ENCODE data around the gene LARP1. TPM values are rescaled to one million over a fixed set of nuclear protein-coding genes. Genes with fewer than 3 reads are reported as not detected.
A peak's percentile ranks its signal among the peaks of the same experiment; 100 is the strongest.

Gene LARP1
- total RNA-seq, 2 experiments from 2014 or later = 165 to 175 TPM

DNA sequence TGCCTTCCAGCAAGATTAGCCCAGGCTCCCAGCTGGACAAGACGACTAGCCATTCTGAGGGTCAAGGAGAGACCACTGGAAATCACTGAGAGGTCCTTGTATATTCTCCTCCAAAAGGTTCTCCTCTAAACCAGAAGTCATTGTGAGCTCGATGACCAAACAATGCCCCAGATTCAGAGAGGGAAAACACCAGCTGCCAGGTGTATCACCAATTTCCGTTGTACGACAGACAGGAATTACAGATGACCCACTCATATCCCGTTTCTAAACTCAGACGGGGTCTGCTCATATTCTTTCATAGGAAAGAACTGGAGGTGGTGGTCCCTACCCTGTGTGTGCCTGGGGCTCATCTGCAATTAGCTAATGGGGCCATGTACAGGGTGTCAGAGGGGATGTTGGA lies 81.0 kb downstream of the LARP1 start:
- H3K4me3 Mint-ChIP-seq = no peak overlapping the region
- no peak overlapping the region for H3K27ac Mint-ChIP-seq
- no peaks in the 10 kb centered on the region for H3K27me3 Mint-ChIP-seq
- peaks cover 6% of the 10 kb centered on the region for H3K36me3 Mint-ChIP-seq
- POLR2A ChIA-PET = no interaction called here
- no peak for DNase-seq
- ATAC-seq (ENCODE audit: low read depth) = no peak
- no peaks in the 10 kb centered on the region for H3K4me1 Mint-ChIP-seq
- H3K9me3 Mint-ChIP-seq = no peaks in the 10 kb centered on the region

GRCh38 chr5:154837009-154837901 lies 82.1 kb downstream of the LARP1 start:
- Mint-ChIP-seq H3K4me3 (no peak overlapping the region), H3K4me1 (no peaks in the 10 kb centered on the region), H3K27ac (no peak overlapping the region), H3K9me3 (no peaks in the 10 kb centered on the region), H3K36me3 (peaks cover 4% of the 10 kb centered on the region), H3K27me3 (no peaks in the 10 kb centered on the region)
- ATAC-seq (ENCODE audit: low read depth) (no peak), DNase-seq (no peak)
- POLR2A ChIA-PET = no interaction called here

- POLR2A ChIA-PET = interaction anchor here (1.0 kb wide), 1 partner anchor 10 kb away, joined by 3 read pairs; no protein-coding TSS in a partner anchor
- DNase-seq = no peak
- H3K4me1 Mint-ChIP-seq = no peaks in the 10 kb centered on the region
- H3K27ac Mint-ChIP-seq = no peak overlapping the region
- peaks cover 2% of the 10 kb centered on the region for H3K36me3 Mint-ChIP-seq
- no peaks in the 10 kb centered on the region for H3K27me3 Mint-ChIP-seq
- H3K4me3 Mint-ChIP-seq = no peak overlapping the region
- no peak for ATAC-seq (ENCODE audit: low read depth)
- no peaks in the 10 kb centered on the region for H3K9me3 Mint-ChIP-seq
Observed at GRCh38 chr5:154840435-154841272, 85.5 kb downstream of the LARP1 start.

DNA sequence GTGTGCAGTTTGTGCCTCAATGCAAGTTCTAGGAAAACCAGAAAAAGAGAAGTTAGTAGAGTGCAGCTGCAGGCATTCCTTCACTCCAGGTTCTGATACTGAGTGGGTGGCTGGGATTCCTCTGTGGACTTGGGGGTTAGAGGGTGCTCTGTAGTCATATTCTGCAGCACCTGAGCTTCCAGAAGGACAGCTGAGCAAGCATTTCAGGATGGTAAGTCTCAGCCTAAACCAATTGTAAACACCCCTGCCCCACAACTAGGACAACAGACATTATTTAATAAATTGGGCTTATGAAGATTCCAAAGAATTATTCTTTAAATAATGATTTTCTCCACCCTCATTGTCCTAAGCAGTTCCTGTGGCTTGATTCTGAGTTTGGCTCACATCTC lies 86.1 kb downstream of the LARP1 start:
- Mint-ChIP-seq H3K9me3 (no peaks in the 10 kb centered on the region), H3K27ac (no peak overlapping the region), H3K36me3 (peaks cover 2% of the 10 kb centered on the region), H3K4me1 (no peaks in the 10 kb centered on the region), H3K4me3 (no peak overlapping the region), H3K27me3 (no peaks in the 10 kb centered on the region)
- DNase-seq (no peak), ATAC-seq (ENCODE audit: low read depth) (no peak)
- POLR2A ChIA-PET = interaction anchor here (1.0 kb wide), 1 partner anchor 10 kb away, joined by 3 read pairs; no protein-coding TSS in a partner anchor

GRCh38 chr5:154842689-154843530 lies 87.7 kb downstream of the LARP1 start:
- Mint-ChIP-seq H3K27ac (no peak overlapping the region), H3K4me3 (no peak overlapping the region), H3K36me3 (no peaks in the 10 kb centered on the region), H3K4me1 (no peaks in the 10 kb centered on the region), H3K9me3 (no peaks in the 10 kb centered on the region), H3K27me3 (no peaks in the 10 kb centered on the region)
- ATAC-seq (ENCODE audit: low read depth) = no peak
- DNase-seq = no peak
- POLR2A ChIA-PET = interaction anchor here (1.0 kb wide), 1 partner anchor 14 kb away, joined by 3 read pairs; no protein-coding TSS in a partner anchor

DNA sequence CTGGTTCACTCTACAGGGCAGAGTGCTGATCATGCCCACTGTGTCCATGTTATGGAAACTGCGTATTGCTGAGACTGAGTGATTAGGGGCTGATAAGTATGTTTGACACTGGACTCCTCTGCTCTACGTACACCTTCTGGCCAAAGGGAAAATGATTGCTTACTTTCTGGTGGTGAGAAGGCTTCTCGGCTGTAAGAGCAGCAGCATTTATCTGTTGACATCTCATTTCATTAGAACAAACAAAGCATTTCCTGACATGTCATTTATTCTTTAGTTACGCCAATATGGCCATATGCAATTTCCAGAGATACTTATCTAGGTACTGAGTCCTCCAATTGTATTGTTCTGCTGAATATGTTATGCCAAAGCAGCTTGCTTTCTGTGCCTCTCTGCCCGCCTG lies 89.6 kb downstream of the LARP1 start:
- ATAC-seq (ENCODE audit: low read depth) = no peak
- POLR2A ChIA-PET = no interaction called here
- Mint-ChIP-seq H3K36me3 (no peaks in the 10 kb centered on the region), H3K4me3 (no peak overlapping the region), H3K27ac (no peak overlapping the region), H3K27me3 (no peaks in the 10 kb centered on the region), H3K4me1 (no peaks in the 10 kb centered on the region), H3K9me3 (no peaks in the 10 kb centered on the region)
- DNase-seq = no peak

DNA sequence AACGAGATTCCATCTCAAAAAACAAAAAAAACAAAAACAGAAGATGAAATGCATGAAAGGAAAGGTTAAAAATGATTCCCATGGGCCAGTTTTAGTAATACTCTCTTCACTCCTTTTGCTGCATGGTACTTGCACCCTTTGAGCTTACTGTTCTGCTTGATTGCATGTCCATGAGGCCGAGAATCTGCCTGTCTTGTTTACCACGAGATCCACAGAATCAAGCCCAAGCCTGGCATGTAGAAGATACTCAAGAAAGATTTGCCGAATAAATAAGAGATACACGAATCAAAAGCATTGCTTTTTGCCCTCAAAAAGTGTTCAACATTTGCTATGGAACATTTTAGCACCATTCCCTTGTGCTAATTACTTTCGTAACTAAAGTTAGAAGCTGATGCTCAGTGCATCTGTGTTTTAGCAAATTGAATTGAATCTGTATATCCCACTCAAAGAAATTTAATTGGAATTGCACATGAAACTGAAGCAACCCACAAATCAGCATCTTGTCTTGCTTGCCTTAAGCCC lies 94.1 kb downstream of the LARP1 start:
- H3K36me3 Mint-ChIP-seq = no peaks in the 10 kb centered on the region
- H3K4me3 Mint-ChIP-seq = no peak overlapping the region
- no peaks in the 10 kb centered on the region for H3K4me1 Mint-ChIP-seq
- no peak for ATAC-seq (ENCODE audit: low read depth)
- no peak overlapping the region for H3K27ac Mint-ChIP-seq
- H3K27me3 Mint-ChIP-seq = no peaks in the 10 kb centered on the region
- POLR2A ChIA-PET = no interaction called here
- DNase-seq = no peak
- no peaks in the 10 kb centered on the region for H3K9me3 Mint-ChIP-seq

- Mint-ChIP-seq H3K27me3 (no peaks in the 10 kb centered on the region), H3K4me3 (no peak overlapping the region), H3K27ac (no peak overlapping the region), H3K36me3 (no peaks in the 10 kb centered on the region), H3K9me3 (no peaks in the 10 kb centered on the region), H3K4me1 (no peaks in the 10 kb centered on the region)
- no peak for ATAC-seq (ENCODE audit: low read depth)
- DNase-seq = no peak
- POLR2A ChIA-PET = no interaction called here
Observed at GRCh38 chr5:154849791-154850201, 94.6 kb downstream of the LARP1 start.

- no peaks in the 10 kb centered on the region for H3K4me1 Mint-ChIP-seq
- ATAC-seq (ENCODE audit: low read depth) (no peak), DNase-seq (no peak)
- H3K4me3 Mint-ChIP-seq = no peak within 1 kb of the TSS
- POLR2A ChIA-PET = interaction anchor here (0.7 kb wide), 1 partner anchor 10 kb away, joined by 3 read pairs; no protein-coding TSS in a partner anchor
- H3K9me3 Mint-ChIP-seq = no peaks in the 10 kb centered on the region
- no peaks in the 10 kb centered on the region for H3K27me3 Mint-ChIP-seq
- H3K36me3 Mint-ChIP-seq = no peaks in the 10 kb centered on the region
- no peak within 1 kb of the TSS for H3K27ac Mint-ChIP-seq
Observed at GRCh38 chr5:154850255-154851062, 95.3 kb downstream of the LARP1 start, which contains the start of gene FAXDC2. FAXDC2 (minus strand) TSS chr5:154850603; CDS start chr5:154838178, 12,425 bp downstream.

DNA sequence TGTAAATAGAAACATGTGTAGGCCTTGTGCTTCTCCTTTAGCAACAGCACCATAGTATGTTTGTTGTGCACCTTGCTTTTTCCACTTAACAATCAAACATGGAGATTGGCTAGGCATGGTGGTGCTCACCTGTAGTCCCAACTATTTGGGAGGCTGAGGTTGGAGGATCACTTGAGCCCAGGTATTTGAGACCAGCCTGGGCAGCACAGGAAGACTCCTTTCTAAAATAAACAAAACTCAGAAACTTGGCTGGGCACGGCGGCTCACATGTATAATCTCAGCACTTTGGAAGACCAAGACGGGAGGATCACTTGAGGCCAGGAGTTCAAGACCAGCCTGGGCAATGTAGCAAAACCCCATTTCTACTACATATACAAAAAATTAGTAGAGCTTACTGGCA lies 96.2 kb downstream of the LARP1 start:
- POLR2A ChIA-PET = interaction anchor here (0.7 kb wide), 1 partner anchor 11 kb away, joined by 3 read pairs; no protein-coding TSS in a partner anchor
- Mint-ChIP-seq H3K36me3 (no peaks in the 10 kb centered on the region), H3K27me3 (no peaks in the 10 kb centered on the region)

DNA sequence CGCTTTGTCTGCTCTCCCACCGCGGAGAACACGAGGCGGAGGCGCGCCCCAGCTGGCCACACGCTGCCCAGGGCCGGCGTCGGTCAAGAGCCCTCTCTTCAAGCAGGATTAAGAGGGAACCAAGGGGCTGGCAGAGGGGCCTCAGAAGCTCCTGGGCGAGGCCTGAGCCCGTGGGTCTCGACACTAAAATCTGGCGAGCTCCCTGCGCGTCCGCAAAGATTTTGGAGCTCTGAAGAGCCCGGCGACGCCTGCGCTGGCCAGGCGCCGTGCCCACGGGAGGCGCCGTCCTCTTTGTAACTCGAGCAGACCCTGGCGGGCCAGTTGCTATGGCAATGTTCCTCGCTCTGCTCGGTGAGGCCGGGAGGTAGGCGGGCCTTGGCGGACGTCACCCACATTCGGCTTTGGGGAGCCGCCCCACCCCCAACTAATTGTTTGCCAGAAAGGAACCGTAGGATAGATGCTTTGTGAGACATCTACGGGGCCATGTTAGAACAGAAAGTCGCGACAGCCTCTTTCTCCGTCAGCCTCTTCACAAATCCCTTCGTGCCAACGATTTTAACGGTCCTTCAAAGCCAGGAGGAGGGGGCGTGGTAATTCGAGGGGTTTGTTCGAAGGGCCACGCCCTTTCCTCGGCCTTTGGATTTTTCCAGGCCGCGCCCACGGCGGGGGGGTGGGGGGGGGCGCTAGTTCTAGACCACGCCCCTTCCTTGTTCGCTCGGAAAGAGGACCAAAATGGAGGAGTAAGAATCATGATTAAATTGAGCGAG lies 102.5 kb downstream of the LARP1 start:
- peak overlapping the region; percentile 96 for H3K4me3 Mint-ChIP-seq
- peak; percentile 51 for ATAC-seq (ENCODE audit: low read depth)
- no peaks in the 10 kb centered on the region for H3K27me3 Mint-ChIP-seq
- H3K4me1 Mint-ChIP-seq = peaks cover 23% of the 10 kb centered on the region
- POLR2A ChIA-PET = interaction anchor here (0.5 to 1.3 kb wide), 9 partner anchors 11 to 667 kb away, joined by 3 to 6 read pairs (median 3); partner anchors contain the start of gene GALNT10
- DNase-seq = peak; percentile 83
- peaks cover 8% of the 10 kb centered on the region for H3K36me3 Mint-ChIP-seq
- H3K9me3 Mint-ChIP-seq = no peaks in the 10 kb centered on the region
- peak overlapping the region; percentile 99 for H3K27ac Mint-ChIP-seq

More for the DNA sequence above, 96.2 kb downstream of the LARP1 start:
- ATAC-seq (ENCODE audit: low read depth) (no peak), DNase-seq (no peak)
- H3K4me1 Mint-ChIP-seq = no peaks in the 10 kb centered on the region
- no peak overlapping the region for H3K27ac Mint-ChIP-seq
- no peaks in the 10 kb centered on the region for H3K9me3 Mint-ChIP-seq
- no peak overlapping the region for H3K4me3 Mint-ChIP-seq

All from activated naive CD8-positive, alpha-beta T cell treated with anti-CD3 and anti-CD28 coated beads, Interleukin-2, amount 10 ng/mL, durations not matched to agents 7 days and 5 days (primary cell).